Neural progenitor cell (in vitro differentiated cells): ENCODE measurements around the gene ARHGEF9. TPM values are rescaled to one million over a fixed set of nuclear protein-coding genes. Genes with fewer than 3 reads are reported as not detected.
"Not testable (repeated sequence)": the region's sequence is repeated elsewhere in the genome, so short reads cannot be mapped to it uniquely, and the experiment has no call there.

Experiments
- DNase-seq: peaks from one replicate; pipeline ENCODE4 v3.0.0-alpha.2; 2016; ENCODE audit warnings: low spot score
- H2AFZ ChIP-seq: fragments of 200-600 bp; sonication (generic); replicated peaks from 2 replicates; pipeline ENCODE4 v1.6.1; 2016; ENCODE audit warnings: antibody characterized with exemption
- H3F3A ChIP-seq: fragments of 200-600 bp; sonication (generic); 2 replicates; pipeline ENCODE4 v1.6.1; 2016; ENCODE audit warnings: antibody characterized with exemption, low read depth
- H3K27ac ChIP-seq: fragments of 200-600 bp; sonication (generic); 2 replicates; pipeline ENCODE4 v1.5.1; 2016; ENCODE audit warnings: mild to moderate bottlenecking
- H3K27me3 ChIP-seq: fragments of 200-600 bp; sonication (generic); 2 replicates; pipeline ENCODE4 v1.6.1; 2016; ENCODE audit warnings: mild to moderate bottlenecking, moderate library complexity
- H3K36me3 ChIP-seq: fragments of 200-600 bp; sonication (generic); 2 replicates; pipeline ENCODE4 v1.5.1; 2016
- H3K4me1 ChIP-seq: fragments of 200-600 bp; sonication (generic); 2 replicates; pipeline ENCODE4 v1.6.1; 2016; ENCODE audit warnings: mixed run types
- H3K4me2 ChIP-seq: fragments of 200-600 bp; sonication (generic); 2 replicates; pipeline ENCODE4 v1.6.1; 2016
- H3K4me3 ChIP-seq: fragments of 200-600 bp; sonication (generic); 2 replicates; pipeline ENCODE4 v1.5.1; 2016
- H3K79me2 ChIP-seq: fragments of 200-600 bp; sonication (generic); 2 replicates; pipeline ENCODE4 v1.6.1; 2016; ENCODE audit warnings: low read depth
- H3K9ac ChIP-seq: fragments of 200-600 bp; sonication (generic); 2 replicates; pipeline ENCODE4 v1.6.1; 2016
- H3K9me3 ChIP-seq: fragments of 200-600 bp; sonication (generic); 2 replicates; pipeline ENCODE4 v1.5.1; 2016; ENCODE audit warnings: low read depth
- H4K20me1 ChIP-seq: fragments of 200-600 bp; sonication (generic); 2 replicates; pipeline ENCODE4 v1.6.1; 2016; ENCODE audit warnings: low read depth
- H3K27ac Mint-ChIP-seq: 3 replicates; pipeline ENCODE4 v1.8.0; 2021; ENCODE audit warnings: mixed read lengths
- H3K27me3 Mint-ChIP-seq: 2 replicates; pipeline ENCODE4 v1.8.0; 2022; ENCODE audit warnings: low read depth, mild to moderate bottlenecking, inconsistent platforms, moderate library complexity, mixed read lengths; ENCODE audit not compliant: insufficient read depth
- H3K36me3 Mint-ChIP-seq: 3 replicates; pipeline ENCODE4 v1.8.0; 2021; ENCODE audit warnings: mixed read lengths
- H3K4me1 Mint-ChIP-seq: 3 replicates; pipeline ENCODE4 v1.8.0; 2021; ENCODE audit warnings: mixed read lengths
- H3K4me3 Mint-ChIP-seq: 3 replicates; pipeline ENCODE4 v1.8.0; 2021; ENCODE audit warnings: mild to moderate bottlenecking, moderate library complexity, mixed read lengths
- H3K9me3 Mint-ChIP-seq: 3 replicates; pipeline ENCODE4 v1.8.0; 2020; ENCODE audit warnings: mixed read lengths
- CTCF ChIP-seq: fragments of 200-600 bp; sonication (generic); IDR thresholded peaks from 2 replicates; pipeline ENCODE4 v1.5.1; 2017; ENCODE audit warnings: antibody characterized with exemption, mild to moderate bottlenecking
- EZH2 ChIP-seq: fragments of 200-600 bp; sonication (generic); IDR thresholded peaks from 2 replicates; pipeline ENCODE4 v1.6.1; 2017; ENCODE audit warnings: antibody characterized with exemption, mild to moderate bottlenecking, moderate library complexity
- EZH2phosphoT487 ChIP-seq: fragments of 200-600 bp; sonication (generic); IDR thresholded peaks from 2 replicates; pipeline ENCODE4 v1.6.1; 2017; ENCODE audit warnings: antibody characterized with exemption
- total RNA-seq: library from RNA; depleted of rRNA; stranded (reverse); fragments of >200 nt; gene quantifications from 2 replicates; pipeline ENCODE4 v1.2.3, GENCODE V29; 2015; ENCODE audit warnings: low replicate concordance

ARHGEF9 gene
- total RNA-seq, 1 donor from 2014 or later, result 49.7 TPM

DNA sequence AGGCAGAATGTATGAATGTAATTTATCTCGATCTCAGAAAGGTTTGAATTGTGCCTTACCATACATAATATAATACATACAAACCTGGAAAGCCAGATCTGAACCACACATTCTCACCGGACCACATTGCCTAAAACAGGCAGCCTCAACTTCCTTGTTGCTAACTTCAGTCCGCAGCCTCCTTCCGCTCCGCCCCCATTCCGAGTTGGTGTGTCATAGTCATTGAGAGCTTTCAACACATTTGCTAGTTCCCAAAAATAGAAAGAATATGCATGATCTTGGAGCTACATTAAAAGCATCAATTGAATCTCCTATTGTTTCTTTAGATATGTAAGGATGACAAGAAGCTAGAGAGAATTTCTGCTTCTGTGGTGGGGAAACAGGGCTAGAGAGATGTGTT is 127.2 kb downstream of the ARHGEF9 start:
- Mint-ChIP-seq H3K36me3 (peaks cover 11% of the 10 kb centered on the region), H3K9me3 (no peaks in the 10 kb centered on the region), H3K4me1 (no peaks in the 10 kb centered on the region), H3K27ac (no peak overlapping the region), H3K4me3 (no peak overlapping the region), H3K27me3 (no peaks in the 10 kb centered on the region)
- Histone ChIP-seq H4K20me1 (no peaks in the 10 kb centered on the region), H3K4me1 (no peaks in the 10 kb centered on the region), H3K36me3 (peaks cover 3% of the 10 kb centered on the region), H3K79me2 (no peaks in the 10 kb centered on the region), H3K4me3 (no peak overlapping the region), H2AFZ (no peak overlapping the region), H3K27ac (no peak overlapping the region), H3K27me3 (no peaks in the 10 kb centered on the region), H3K9me3 (no peaks in the 10 kb centered on the region), H3F3A (no peaks in the 10 kb centered on the region), H3K9ac (no peak overlapping the region), H3K4me2 (no peak overlapping the region)
- DNase-seq, result no peak
- TF ChIP-seq CTCF, result no peak
- TF ChIP-seq EZH2phosphoT487, result no peak
- no peak for TF ChIP-seq EZH2

GRCh38 chrX:63656871-63657580 is 128.0 kb downstream of the ARHGEF9 start:
- no peaks in the 10 kb centered on the region for H3K9me3 Mint-ChIP-seq
- H3K27me3 Mint-ChIP-seq, result no peaks in the 10 kb centered on the region
- H3K4me1 Mint-ChIP-seq, result no peaks in the 10 kb centered on the region
- no peaks in the 10 kb centered on the region for H4K20me1 ChIP-seq
- H2AFZ ChIP-seq, result no peak overlapping the region
- H3K9ac ChIP-seq, result no peak overlapping the region
- H3K27me3 ChIP-seq, result no peaks in the 10 kb centered on the region
- no peaks in the 10 kb centered on the region for H3K4me1 ChIP-seq
- DNase-seq, result no peak
- peaks cover 11% of the 10 kb centered on the region for H3K36me3 Mint-ChIP-seq
- H3K4me2 ChIP-seq, result no peak overlapping the region
- no peaks in the 10 kb centered on the region for H3F3A ChIP-seq
- H3K27ac Mint-ChIP-seq, result no peak overlapping the region
- no peak overlapping the region for H3K27ac ChIP-seq
- TF ChIP-seq CTCF, result no peak
- no peak for TF ChIP-seq EZH2
- no peak for TF ChIP-seq EZH2phosphoT487
- no peak overlapping the region for H3K4me3 ChIP-seq
- H3K36me3 ChIP-seq, result no peaks in the 10 kb centered on the region
- H3K9me3 ChIP-seq, result no peaks in the 10 kb centered on the region
- H3K4me3 Mint-ChIP-seq, result no peak overlapping the region
- no peaks in the 10 kb centered on the region for H3K79me2 ChIP-seq

DNA sequence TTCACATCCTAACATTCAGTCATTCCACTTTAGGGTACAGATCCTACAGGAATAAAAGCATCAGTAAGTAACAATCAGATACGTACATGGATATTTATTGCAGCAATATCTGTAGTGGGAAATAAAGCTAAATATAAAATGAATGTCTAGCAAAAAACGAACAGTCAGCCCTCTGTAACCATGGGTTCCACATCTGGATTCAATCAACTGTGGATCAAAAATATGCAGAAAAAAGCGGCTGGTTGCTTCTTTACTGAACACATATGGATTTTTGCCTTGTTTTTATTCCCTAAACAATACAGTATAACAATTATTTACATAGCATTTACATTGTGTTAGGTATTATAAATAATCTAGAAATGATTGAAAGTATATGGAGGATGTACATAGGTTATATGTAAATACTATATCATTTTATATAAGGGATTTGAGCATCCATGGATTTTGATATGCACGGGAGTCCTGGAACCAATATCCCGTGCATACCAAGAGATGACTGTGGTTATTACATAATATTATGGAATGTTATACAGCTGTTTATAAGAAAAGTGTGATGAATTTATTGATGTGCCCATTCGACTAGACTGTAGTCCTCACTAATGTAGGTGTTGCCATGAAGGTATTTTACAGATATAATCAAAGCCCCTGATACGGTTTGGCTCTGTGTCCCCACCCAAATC is 132.8 kb downstream of the ARHGEF9 start:
- Histone ChIP-seq H3K27me3 (no peaks in the 10 kb centered on the region), H3K36me3 (no peaks in the 10 kb centered on the region), H3K4me2 (no peak overlapping the region), H3K9ac (no peak overlapping the region), H3K27ac (no peak overlapping the region), H3K4me1 (no peaks in the 10 kb centered on the region), H3K79me2 (no peaks in the 10 kb centered on the region), H3K4me3 (no peak overlapping the region), H4K20me1 (no peaks in the 10 kb centered on the region), H3K9me3 (no peaks in the 10 kb centered on the region), H2AFZ (no peak overlapping the region), H3F3A (no peaks in the 10 kb centered on the region)
- TF ChIP-seq CTCF (no peak), EZH2 (no peak), EZH2phosphoT487 (no peak)
- Mint-ChIP-seq H3K9me3 (peaks cover 12% of the 10 kb centered on the region), H3K36me3 (peaks cover 28% of the 10 kb centered on the region), H3K27ac (no peak overlapping the region), H3K27me3 (no peaks in the 10 kb centered on the region), H3K4me1 (no peaks in the 10 kb centered on the region), H3K4me3 (no peak overlapping the region)
- DNase-seq, result no peak

DNA sequence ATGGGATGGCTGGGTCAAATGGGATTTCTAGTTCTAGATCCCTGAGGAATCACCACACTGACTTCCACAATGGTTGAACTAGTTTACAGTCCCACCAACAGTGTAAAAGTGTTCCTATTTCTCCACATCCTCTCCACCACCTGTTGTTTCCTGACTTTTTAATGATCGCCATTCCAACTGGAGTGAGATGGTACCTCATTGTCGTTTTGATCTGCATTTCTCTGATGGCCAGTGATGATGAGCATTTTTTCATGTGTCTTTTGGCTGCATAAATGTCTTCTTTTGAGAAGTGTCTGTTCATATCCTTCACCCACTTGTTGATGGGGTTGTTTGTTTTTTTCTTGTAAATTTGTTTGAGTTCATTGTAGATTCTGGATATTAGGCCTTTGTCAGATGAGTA is 139.3 kb downstream of the ARHGEF9 start:
- H3K27ac ChIP-seq, H3K4me2 ChIP-seq, H3K27me3 ChIP-seq, H3K36me3 ChIP-seq, H3F3A ChIP-seq, H3K27me3 Mint-ChIP-seq, H3K9ac ChIP-seq, H3K79me2 ChIP-seq, H3K9me3 ChIP-seq, DNase-seq, H4K20me1 ChIP-seq, H2AFZ ChIP-seq, H3K4me1 Mint-ChIP-seq, H3K4me3 Mint-ChIP-seq, H3K4me1 ChIP-seq, H3K4me3 ChIP-seq, H3K27ac Mint-ChIP-seq: not testable (repeated sequence)
- Mint-ChIP-seq H3K36me3 (peaks cover 27% of the 10 kb centered on the region), H3K9me3 (peaks cover 12% of the 10 kb centered on the region)
